HG02943 (cell line): ENCODE results near the gene PARD3.

Experiments
- ATAC-seq: cut with Tn5 transposase; IDR thresholded peaks from one replicate; pipeline ENCODE4 v1.9.1; 2021; ENCODE audit warnings: mild to moderate bottlenecking, low read depth, moderate library complexity; ENCODE audit not compliant: unreplicated experiment

PARD3 gene

DNA sequence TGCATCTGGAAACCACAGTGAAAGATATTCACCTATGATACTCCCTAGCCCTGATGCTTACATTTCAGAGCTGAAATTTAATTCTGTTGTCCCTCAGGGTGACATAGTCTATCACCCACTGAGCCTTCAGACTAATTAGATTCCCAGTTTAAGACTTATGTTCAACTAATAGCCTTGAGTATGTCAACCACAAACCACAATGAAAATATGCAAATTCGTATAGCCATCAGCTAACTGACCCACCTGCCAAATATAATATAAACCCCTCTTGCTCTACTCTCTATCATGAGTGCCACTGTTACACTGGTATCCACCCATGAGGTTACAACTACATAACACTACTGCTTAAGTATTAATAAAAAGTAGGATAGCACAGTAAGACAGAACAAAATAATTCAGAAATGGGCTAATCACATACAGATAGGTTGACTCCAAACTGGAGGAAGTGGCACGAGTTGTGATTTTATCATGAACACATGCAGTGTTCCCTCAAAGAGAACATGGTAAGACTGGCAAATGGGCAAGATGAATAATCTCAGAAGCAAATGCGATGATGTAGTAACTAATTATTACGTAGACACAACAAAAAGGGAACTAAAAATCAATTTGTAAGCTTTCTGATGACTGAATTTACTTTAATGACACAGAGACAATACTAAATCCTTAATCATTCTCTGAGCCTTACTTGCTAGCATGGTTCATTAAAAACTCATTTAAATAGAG, 290.6 kb downstream of the PARD3 start:
- no peak for ATAC-seq

DNA sequence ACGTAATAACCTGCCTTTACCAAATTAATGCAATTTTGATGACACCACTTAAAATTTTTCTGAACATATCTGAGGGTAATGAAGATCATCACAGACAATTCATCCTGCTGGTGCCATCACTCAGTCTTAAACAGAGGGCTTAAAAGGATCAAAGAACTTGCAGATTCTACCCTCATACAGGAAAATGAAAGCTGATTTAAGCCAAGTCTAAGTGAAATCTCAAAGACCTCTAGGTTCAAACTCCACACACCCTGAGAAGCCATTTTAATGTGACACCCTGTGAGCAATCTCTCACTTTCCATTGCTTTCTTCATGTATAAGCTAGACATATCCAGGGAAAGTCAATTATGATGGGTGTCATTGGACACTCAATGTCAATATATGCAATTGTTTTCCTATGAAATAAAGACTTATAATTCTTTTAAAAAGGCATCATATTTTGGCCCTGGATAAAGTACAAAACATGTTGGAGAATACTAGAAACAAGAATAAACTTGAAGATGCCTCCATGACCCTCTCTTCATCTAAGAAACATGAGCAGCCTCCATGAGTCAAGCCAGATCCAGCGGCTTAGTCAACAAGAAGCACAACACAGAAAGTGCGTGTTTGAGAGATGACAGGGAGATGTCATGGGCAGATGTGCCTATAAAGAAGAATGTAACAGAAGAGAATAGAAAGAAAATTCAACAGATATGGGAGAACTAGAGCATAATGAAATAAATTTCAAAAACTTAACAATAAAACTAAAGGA, 291.9 kb downstream of the PARD3 start:
- no peak for ATAC-seq

- no peak for ATAC-seq
Measured at GRCh38 chr10:34522546-34522945, 292.6 kb downstream of the PARD3 start.

GRCh38 chr10:34520510-34520909, 294.6 kb downstream of the PARD3 start:
- ATAC-seq, result no peak

- ATAC-seq, result no peak
Measured at GRCh38 chr10:34520084-34520483, 295.0 kb downstream of the PARD3 start.

- no peak for ATAC-seq
Measured at GRCh38 chr10:34514290-34514689, 300.8 kb downstream of the PARD3 start.

GRCh38 chr10:34513636-34514035, 301.5 kb downstream of the PARD3 start:
- no peak for ATAC-seq

- ATAC-seq, result no peak
Measured at GRCh38 chr10:34507217-34507616, 307.9 kb downstream of the PARD3 start.

DNA sequence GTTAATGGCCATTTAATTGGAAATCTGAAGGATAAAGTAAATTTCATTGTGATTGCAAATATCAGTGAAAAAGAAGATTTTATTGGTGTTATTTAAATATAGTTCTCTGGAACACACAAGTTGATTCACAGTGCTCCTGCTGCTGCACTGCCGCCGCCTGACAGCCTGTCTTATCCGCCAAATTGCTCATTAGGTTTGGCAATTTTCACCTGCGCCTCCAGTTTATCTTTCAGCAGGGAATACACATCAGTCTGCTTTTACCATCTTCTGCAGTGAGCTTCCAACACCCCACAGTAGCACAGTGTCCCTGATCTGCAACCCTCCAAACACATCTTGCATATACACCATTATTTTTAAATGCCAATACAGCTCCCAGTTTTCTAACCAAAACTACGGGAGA, 308.3 kb downstream of the PARD3 start:
- no peak for ATAC-seq

DNA sequence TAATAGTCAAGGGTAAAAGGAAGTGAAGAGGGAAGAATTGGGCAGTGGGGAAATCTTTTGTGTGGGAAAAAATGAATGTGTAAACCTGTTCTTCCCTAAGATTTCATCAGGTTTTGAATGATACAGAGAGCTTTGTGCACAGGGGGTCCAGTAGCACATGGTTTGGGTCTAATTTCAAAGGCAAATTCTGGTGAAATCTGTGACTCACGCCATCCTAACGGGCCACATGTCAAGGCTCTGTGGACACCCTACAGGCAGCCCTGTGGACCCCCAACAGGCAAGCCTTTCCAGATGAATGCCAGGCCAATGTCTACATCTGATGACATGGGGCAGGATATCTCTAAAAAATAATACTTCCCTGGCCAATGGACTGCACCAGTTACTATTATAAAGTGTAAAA, 309.8 kb downstream of the PARD3 start:
- no peak for ATAC-seq

- ATAC-seq, result no peak
Measured at GRCh38 chr10:34504534-34504933, 310.6 kb downstream of the PARD3 start.

DNA sequence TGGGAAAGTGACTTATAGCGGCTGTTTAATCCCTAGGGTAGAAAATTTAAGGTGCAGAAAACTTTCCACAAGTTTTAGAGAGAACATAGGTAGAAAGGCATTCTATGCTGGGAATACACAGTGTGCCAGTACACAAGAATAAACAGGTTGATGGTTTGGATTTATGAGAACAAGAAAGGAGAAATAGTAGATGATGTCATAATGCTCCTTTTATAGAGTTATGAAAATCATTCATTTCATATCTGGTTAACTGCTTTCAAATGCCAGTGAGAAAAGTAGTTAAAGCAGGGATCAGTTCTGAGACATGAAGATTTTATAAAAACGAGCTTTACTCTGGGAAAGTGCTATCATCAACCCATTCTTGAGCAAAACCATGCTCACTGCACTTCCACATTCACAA, 311.4 kb downstream of the PARD3 start:
- no peak for ATAC-seq

DNA sequence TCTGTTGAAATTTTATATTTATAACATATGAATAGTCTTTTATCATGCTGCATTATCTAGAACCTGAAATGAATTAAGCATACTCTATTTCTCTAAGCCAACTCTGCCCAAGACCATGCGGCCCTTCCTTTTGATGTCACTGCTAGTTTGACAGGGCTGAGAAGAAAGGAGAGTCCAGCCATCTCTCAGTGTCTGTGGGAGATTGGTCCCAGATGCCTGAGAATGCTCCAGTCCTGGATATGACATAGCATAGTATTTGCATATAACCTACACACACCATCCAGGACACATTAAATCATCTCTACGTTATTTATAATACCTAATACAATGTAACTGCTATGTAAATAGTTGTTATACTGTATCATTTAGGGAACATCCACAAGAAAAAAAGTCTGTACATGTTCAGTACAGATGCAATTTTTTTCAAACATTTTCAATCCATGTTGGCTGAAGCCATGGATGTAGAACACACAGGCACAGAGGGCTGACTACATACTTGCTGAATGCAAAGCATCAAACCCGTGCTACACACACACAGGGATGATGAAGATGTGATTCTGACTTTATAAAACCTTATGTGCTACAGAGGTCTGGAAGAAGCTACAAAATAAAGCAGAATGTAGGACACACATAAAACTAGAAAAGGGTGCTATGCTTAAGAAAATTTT, 315.4 kb downstream of the PARD3 start:
- no peak for ATAC-seq

- no peak for ATAC-seq
Measured at GRCh38 chr10:34498821-34499220, 316.3 kb downstream of the PARD3 start.

DNA sequence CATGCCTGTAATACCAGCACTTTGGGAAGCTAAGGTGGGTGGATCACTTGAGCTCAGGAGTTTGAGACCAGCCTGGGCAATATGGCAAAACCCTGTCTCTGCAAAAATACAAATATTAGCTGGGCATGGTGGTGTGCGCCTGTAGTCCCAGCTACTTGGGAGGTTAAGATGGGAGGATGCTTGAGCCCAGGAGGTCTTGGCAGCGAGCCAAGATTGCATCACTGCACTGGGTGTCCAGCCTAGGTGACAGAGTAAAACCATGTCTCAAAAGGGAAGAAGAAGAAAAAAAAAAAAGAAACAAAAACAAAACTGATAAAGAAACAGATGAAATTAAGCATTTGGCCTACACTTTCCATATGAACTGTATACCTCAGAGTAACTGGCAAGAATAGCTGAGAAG, 319.2 kb downstream of the PARD3 start:
- no peak for ATAC-seq

DNA sequence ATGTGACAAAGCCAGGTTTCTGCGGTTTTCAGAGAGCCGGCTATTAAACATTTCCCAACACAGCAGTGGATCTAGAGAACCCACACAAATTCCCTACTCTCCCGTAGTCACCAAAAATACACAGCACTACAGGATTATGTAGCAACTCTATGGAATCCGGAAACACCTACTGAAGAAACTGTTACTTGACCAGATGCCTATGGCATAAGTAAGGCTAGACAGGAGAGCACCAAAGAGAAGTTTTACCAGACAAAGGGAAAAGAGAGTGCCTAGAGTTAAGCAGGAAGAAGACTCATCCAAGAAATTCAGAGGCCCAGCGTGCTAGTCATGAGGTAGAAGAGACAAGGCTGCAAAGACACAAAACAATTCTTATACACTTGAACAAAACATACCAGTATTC, 321.1 kb downstream of the PARD3 start:
- ATAC-seq, result no peak

- ATAC-seq, result no peak
Measured at GRCh38 chr10:34492081-34492480, 323.0 kb downstream of the PARD3 start.

GRCh38 chr10:34491678-34492077, 323.4 kb downstream of the PARD3 start:
- no peak for ATAC-seq

GRCh38 chr10:34489973-34490745, 324.9 kb downstream of the PARD3 start:
- no peak for ATAC-seq

- ATAC-seq, result no peak
Measured at GRCh38 chr10:34489411-34489810, 325.7 kb downstream of the PARD3 start.
